HepG2 (cell line): ENCODE data around the gene WIZ. TPM values are rescaled to one million over a fixed set of nuclear protein-coding genes. Genes with fewer than 3 reads are reported as not detected.

Experiments
- ETV6 ChIP-seq: sonication (generic); formaldehyde crosslinking; conservative IDR thresholded peaks from 2 replicates; pipeline ENCODE4 v1.4.0; 2020; ENCODE audit warnings: missing genetic modification reagents
- PAX8 ChIP-seq: sonication (generic); formaldehyde crosslinking; IDR thresholded peaks from 2 replicates; pipeline ENCODE4 v1.8.0; 2022; ENCODE audit warnings: mild to moderate bottlenecking, missing genetic modification reagents, borderline replicate concordance
- RBFOX2 ChIP-seq: fragments of 200-400 bp; formaldehyde crosslinking; IDR thresholded peaks from 2 replicates; pipeline ENCODE4 v1.6.1; 2017; ENCODE audit warnings: low read depth, mild to moderate bottlenecking, low read length
- RNF219 ChIP-seq: sonication (generic); formaldehyde crosslinking; IDR thresholded peaks from 2 replicates; pipeline ENCODE4 v1.5.0; 2020; ENCODE audit warnings: mild to moderate bottlenecking, missing genetic modification reagents
- TBP ChIP-seq: sonication (generic); formaldehyde crosslinking; IDR thresholded peaks from 2 replicates; pipeline ENCODE4 v1.5.0; 2020; ENCODE audit warnings: missing genetic modification reagents
- TEAD3 ChIP-seq: optimal IDR thresholded peaks from 2 replicates; pipeline ENCODE3; 2016; ENCODE audit warnings: borderline replicate concordance
- U2AF1 ChIP-seq: fragments of 200-400 bp; formaldehyde crosslinking; optimal IDR thresholded peaks from 2 replicates; pipeline ENCODE3; 2017; ENCODE audit warnings: mild to moderate bottlenecking, low read depth, low read length
- ZNF276 ChIP-seq: sonication (generic); formaldehyde crosslinking; IDR thresholded peaks from 2 replicates; pipeline ENCODE4 v1.4.0; 2020; ENCODE audit warnings: mild to moderate bottlenecking, low read depth, missing genetic modification reagents
- ZNF3 ChIP-seq: IDR thresholded peaks from 2 replicates; pipeline ENCODE4 v1.7.0; 2017; ENCODE audit warnings: inconsistent platforms
- ZNF589 ChIP-seq: sonication (generic); formaldehyde crosslinking; conservative IDR thresholded peaks from 2 replicates; pipeline ENCODE4 v1.8.0; 2022; ENCODE audit warnings: mild to moderate bottlenecking, moderate library complexity, missing genetic modification reagents
- ZNF616 ChIP-seq: sonication (generic); formaldehyde crosslinking; IDR thresholded peaks from 2 replicates; pipeline ENCODE4 v1.5.0; 2020; ENCODE audit warnings: low read depth, mild to moderate bottlenecking, missing genetic modification reagents
- ZNF644 ChIP-seq: IDR thresholded peaks from 2 replicates; pipeline ENCODE4 v1.6.1; 2016; ENCODE audit warnings: low read depth
- polyA plus RNA-seq, 8 experiments: library from polyadenylated mRNA; depleted of rRNA in 3 of 8; stranded (reverse) in 7 of 8; unstranded in 1 of 8; fragments of >200 nt; fragmentation: Illumina TruSeq in 4 of 8; extraction: Trizol in 4 of 8; gene quantifications; 2 replicates each; pipeline versions ENCODE4 v1.2.1 to v1.2.3, GENCODE V29; 2011 to 2016; ENCODE audit warnings: low read depth in 4 of 8, missing spikeins in 1 of 8, mixed read lengths in 1 of 8; ENCODE audit not compliant: insufficient read depth in 1 of 8
- total RNA-seq, 5 experiments: library from RNA; depleted of rRNA; stranded (reverse); fragments of >200 nt; fragmentation: Illumina TruSeq; extraction: Trizol; gene quantifications; 2 replicates each; pipeline ENCODE4 v1.2.3, GENCODE V29; 2016; ENCODE audit warnings: low read depth in 1 of 5
- TF ChIP-seq, protein P1 (sequence below): sonication (generic); formaldehyde crosslinking; IDR thresholded peaks from 2 replicates; pipeline ENCODE4 v1.5.0; 2020; ENCODE audit warnings: missing genetic modification reagents
- TF ChIP-seq, protein P2 (sequence below): sonication (generic); formaldehyde crosslinking; IDR thresholded peaks from 2 replicates; pipeline ENCODE4 v1.4.0; 2020; ENCODE audit warnings: mild to moderate bottlenecking, missing genetic modification reagents
- TF ChIP-seq, protein P3 (sequence below): sonication (generic); formaldehyde crosslinking; IDR thresholded peaks from 2 replicates; pipeline ENCODE4 v1.9.0; 2022; ENCODE audit warnings: low read depth, missing genetic modification reagents
- TF ChIP-seq, protein P4 (sequence below): sonication (generic); formaldehyde crosslinking; IDR thresholded peaks from 2 replicates; pipeline ENCODE4 v1.5.0; 2020; ENCODE audit warnings: mild to moderate bottlenecking, missing genetic modification reagents
- TF ChIP-seq, protein P5 (sequence below): IDR thresholded peaks from 2 replicates; pipeline ENCODE4 v1.6.1; 2016

WIZ gene
- total and polyA plus RNA-seq, 2 of the 13 experiments (the other 11 are each of a cell fraction or from before 2014, with no cell fraction given), result 4.7 to 4.8 TPM

GRCh38 chr19:15379999-15380647 is 69.6 kb downstream of the WIZ start (continued):
- TF ChIP-seq ZNF3 (CRISPR knock-in tag), result no peak
- peak; percentile 2 for TF ChIP-seq TEAD3 (CRISPR knock-in tag)
- no peak for TF ChIP-seq TBP
- no peak for TF ChIP-seq ZNF644 (CRISPR knock-in tag)
- no peak for TF ChIP-seq ZNF616
- TF ChIP-seq, protein P1, sequence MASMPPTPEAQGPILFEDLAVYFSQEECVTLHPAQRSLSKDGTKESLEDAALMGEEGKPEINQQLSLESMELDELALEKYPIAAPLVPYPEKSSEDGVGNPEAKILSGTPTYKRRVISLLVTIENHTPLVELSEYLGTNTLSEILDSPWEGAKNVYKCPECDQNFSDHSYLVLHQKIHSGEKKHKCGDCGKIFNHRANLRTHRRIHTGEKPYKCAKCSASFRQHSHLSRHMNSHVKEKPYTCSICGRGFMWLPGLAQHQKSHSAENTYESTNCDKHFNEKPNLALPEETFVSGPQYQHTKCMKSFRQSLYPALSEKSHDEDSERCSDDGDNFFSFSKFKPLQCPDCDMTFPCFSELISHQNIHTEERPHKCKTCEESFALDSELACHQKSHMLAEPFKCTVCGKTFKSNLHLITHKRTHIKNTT (CRISPR knock-in tag), result 0 out of 2 replicates have a peak, but pooled peaks have one; percentile 14
- no peak for TF ChIP-seq PAX8 (CRISPR knock-in tag)
- no peak; the same call in 1 of the 2 replicates for TF ChIP-seq ZNF276
- TF ChIP-seq ETV6 (CRISPR knock-in tag), result peak; percentile 27; the same call in 1 of the 2 replicates
- TF ChIP-seq, protein P2, sequence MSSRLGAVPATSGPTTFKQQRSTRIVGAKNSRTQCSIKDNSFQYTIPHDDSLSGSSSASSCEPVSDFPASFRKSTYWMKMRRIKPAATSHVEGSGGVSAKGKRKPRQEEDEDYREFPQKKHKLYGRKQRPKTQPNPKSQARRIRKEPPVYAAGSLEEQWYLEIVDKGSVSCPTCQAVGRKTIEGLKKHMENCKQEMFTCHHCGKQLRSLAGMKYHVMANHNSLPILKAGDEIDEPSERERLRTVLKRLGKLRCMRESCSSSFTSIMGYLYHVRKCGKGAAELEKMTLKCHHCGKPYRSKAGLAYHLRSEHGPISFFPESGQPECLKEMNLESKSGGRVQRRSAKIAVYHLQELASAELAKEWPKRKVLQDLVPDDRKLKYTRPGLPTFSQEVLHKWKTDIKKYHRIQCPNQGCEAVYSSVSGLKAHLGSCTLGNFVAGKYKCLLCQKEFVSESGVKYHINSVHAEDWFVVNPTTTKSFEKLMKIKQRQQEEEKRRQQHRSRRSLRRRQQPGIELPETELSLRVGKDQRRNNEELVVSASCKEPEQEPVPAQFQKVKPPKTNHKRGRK, result no peak
- no peak for TF ChIP-seq RNF219 (CRISPR knock-in tag)
- TF ChIP-seq, protein P3, sequence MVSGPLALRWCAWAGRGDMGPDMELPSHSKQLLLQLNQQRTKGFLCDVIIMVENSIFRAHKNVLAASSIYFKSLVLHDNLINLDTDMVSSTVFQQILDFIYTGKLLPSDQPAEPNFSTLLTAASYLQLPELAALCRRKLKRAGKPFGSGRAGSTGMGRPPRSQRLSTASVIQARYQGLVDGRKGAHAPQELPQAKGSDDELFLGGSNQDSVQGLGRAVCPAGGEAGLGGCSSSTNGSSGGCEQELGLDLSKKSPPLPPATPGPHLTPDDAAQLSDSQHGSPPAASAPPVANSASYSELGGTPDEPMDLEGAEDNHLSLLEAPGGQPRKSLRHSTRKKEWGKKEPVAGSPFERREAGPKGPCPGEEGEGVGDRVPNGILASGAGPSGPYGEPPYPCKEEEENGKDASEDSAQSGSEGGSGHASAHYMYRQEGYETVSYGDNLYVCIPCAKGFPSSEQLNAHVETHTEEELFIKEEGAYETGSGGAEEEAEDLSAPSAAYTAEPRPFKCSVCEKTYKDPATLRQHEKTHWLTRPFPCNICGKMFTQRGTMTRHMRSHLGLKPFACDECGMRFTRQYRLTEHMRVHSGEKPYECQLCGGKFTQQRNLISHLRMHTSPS, result no peak
- TF ChIP-seq RBFOX2, result peak; percentile 58; the same call in 1 of the 2 replicates
- TF ChIP-seq, protein P4, sequence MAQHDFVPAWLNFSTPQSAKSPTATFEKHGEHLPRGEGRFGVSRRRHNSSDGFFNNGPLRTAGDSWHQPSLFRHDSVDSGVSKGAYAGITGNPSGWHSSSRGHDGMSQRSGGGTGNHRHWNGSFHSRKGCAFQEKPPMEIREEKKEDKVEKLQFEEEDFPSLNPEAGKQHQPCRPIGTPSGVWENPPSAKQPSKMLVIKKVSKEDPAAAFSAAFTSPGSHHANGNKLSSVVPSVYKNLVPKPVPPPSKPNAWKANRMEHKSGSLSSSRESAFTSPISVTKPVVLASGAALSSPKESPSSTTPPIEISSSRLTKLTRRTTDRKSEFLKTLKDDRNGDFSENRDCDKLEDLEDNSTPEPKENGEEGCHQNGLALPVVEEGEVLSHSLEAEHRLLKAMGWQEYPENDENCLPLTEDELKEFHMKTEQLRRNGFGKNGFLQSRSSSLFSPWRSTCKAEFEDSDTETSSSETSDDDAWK, result no peak
- peak; percentile 50; the same call in 1 of the 2 replicates for TF ChIP-seq ZNF589
- TF ChIP-seq, protein P5, sequence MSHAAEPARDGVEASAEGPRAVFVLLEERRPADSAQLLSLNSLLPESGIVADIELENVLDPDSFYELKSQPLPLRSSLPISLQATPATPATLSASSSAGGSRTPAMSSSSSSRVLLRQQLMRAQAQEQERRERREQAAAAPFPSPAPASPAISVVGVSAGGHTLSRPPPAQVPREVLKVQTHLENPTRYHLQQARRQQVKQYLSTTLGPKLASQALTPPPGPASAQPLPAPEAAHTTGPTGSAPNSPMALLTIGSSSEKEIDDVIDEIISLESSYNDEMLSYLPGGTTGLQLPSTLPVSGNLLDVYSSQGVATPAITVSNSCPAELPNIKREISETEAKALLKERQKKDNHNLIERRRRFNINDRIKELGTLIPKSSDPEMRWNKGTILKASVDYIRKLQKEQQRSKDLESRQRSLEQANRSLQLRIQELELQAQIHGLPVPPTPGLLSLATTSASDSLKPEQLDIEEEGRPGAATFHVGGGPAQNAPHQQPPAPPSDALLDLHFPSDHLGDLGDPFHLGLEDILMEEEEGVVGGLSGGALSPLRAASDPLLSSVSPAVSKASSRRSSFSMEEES, result no peak
- TF ChIP-seq U2AF1, result no peak
